Stimulated activated CD4-positive, alpha-beta T cell treated with anti-CD3 and anti-CD28 coated beads, Interleukin-1b, Interleukin-23, amount 100 ng/mL, for 48 hours (primary cell): Measurements from ENCODE around the gene DIP2A.
A peak's percentile ranks its signal among the peaks of the same experiment; 100 is the strongest.

Experiments used
- DNase-seq: peaks from one replicate; pipeline ENCODE4 v3.0.0-alpha.2; 2020

The DIP2A gene

DNA sequence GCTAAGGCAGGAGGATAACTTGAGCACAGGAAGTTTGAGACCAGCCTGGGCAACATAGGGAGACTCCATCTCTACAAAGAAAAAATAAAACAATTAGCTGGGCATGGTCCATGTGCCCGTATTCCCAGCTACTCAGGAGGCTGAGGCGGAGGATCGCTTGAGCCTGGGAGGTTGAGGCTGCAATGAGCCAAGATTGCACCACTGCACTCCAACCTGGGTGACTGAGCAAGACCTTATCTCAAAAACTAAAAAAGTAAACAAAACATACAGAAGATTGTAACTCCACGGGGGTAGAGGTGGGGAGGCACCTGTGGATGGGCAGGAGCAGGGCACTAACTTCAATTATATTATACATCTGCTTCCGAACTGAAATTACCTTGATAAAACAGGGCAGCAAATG is 141.6 kb downstream of the DIP2A start:
- no peak for DNase-seq

DNA sequence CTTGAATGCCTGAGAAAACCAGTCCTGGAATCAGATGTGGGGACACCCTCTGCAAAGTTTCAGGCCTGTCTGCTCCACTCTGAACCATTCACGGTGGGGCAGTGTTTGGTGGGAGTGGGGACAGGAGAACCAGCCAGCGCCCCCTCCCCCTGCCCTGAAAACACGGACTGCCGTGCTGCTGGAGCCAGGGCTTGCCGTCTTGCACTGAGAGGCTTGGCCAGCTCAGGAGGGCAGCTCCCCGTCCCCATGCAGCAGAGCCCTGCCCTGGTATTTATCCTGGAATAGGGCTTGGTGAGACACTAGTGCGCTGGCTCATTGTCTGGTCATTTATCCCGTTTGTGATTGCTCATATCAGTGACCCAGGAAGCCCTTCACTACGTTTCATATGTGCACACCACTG is 142.3 kb downstream of the DIP2A start:
- DNase-seq, result no peak

DNA sequence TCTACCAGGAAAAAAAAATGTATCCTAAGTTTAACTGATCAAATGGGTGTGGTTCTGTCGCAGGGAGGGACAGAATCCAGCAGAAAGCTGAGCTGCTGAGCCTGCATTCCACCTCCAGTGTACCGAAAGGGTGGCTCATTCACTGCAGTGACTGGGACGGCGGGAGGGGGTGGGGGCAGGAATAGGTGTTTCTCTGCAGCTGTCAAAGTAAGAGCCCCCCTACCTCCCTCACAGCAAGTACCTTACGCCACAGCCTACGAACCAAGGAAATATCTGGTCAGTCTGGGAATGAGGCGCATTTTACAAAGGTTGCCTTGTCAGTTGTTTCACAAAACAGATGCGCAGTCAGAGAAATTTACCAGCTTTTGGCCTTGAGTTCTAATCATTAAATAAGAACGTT is 144.5 kb downstream of the DIP2A start:
- DNase-seq, result no peak

DNA sequence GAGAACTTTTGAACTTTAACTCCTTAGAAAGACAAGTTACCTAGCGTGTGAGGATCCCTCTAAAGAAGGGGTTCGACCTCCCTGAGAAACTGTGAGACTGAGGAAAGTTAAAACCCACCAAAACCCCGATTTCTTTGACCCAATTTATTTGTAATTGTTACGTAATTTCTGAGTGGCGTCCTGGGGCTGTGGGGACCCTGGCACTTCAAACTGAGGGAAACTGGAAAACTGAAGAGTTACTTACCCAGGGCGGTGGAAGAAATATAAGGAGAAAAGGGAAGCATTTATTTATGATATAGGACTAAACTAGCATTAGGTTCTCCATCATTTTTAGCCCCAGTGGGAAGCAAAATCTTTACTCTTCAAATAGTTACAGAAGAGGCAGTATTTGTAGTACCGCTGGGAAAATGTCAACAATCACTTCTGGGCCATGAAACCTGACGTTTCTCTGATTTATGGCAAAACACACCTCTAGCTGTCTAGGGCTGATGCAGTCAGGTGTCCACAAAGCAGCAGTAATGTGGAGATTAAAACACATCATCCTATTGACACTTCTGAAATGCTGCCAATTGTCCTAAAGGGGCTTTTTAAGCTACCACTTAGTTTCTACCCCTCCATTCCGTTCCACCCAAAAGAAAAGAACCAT is 145.8 kb downstream of the DIP2A start:
- no peak for DNase-seq

- DNase-seq, result no peak
Measured at GRCh38 chr21:46604975-46605766, 146.5 kb downstream of the DIP2A start, which contains the start of gene S100B. S100B (minus strand) TSS chr21:46605082; CDS start chr21:46602415, 2,667 bp downstream.

GRCh38 chr21:46605767-46606426 is 147.2 kb downstream of the DIP2A start:
- DNase-seq, result peak; percentile 24

GRCh38 chr21:46606427-46606813 is 147.7 kb downstream of the DIP2A start:
- DNase-seq, result no peak

DNA sequence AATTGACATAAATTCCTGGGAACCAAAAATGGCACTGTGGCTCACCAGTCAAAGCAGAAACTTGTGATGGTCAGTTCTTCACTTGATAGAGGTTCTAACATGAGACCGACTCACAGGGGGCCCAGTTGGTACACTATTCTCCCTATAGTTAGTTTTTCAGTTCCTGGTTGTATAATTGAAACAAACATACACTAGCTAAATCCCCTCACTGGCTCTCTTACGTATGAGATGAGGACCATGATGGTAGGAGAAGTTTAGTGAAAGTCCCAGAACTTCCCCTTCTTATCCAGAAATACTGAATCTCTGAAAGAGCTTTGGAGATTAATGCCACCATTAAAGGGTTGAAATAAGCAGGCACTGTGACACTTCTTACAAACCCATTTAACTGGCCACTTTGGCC is 148.9 kb downstream of the DIP2A start:
- no peak for DNase-seq

DNA sequence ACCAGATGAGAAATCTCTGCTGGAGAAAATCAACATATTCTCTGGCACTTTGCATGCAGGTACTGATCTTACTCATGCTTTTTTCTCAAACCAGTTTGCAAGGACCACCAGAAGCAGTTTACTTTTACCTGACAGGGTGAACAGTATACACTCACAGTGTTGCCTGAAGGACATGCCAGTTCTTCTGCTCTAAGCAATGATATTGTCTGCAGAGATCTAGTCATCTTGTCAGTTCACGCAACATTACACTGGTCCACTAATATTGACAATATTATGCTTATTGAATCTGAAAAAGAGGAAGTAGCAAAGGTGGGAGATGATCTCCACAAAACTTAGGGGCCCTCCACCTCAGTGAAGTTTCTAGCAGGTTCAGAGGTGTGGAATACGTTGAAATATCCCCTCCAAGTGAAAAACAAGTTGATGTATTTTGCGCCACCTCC is 150.0 kb downstream of the DIP2A start:
- DNase-seq, result no peak

- no peak for DNase-seq
Measured at GRCh38 chr21:46610018-46610701, 151.5 kb downstream of the DIP2A start.

DNA sequence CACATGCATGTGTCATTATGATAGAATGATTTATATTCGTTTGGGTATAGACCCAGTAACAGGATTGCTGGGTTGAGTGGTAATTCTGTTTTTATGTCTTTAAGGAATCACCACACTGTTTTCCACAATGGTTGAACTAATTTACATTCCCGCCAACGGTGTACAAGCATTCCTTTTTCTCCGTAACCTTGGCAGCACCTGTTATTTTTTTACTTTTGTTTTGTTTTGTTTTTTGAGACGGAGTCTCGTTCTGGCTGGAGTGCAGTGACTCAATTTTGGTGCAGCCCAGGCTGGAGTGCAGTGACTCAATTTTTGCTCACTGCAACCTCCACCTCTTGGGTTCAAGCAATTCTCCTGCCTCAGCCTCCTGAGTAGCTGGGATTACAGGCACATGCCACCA is 154.7 kb downstream of the DIP2A start:
- no peak for DNase-seq

- DNase-seq, result no peak
Measured at GRCh38 chr21:46616050-46616449, 157.4 kb downstream of the DIP2A start.

- no peak for DNase-seq
Measured at GRCh38 chr21:46616656-46617055, 158.0 kb downstream of the DIP2A start.

- no peak for DNase-seq
Measured at GRCh38 chr21:46617267-46618051, 158.8 kb downstream of the DIP2A start.

GRCh38 chr21:46618738-46619379 is 160.2 kb downstream of the DIP2A start:
- no peak for DNase-seq
